H54 (cell line): Measurements from ENCODE around the gene OR10H1.
"Not testable (repeated sequence)": the region's sequence is repeated elsewhere in the genome, so short reads cannot be mapped to it uniquely, and the experiment has no call there.

Experiments used
- DNase-seq: peaks from one replicate; pipeline ENCODE4 v3.0.0; 2011; ENCODE audit warnings: low spot score, mixed read lengths; ENCODE audit not compliant: insufficient read length
- FAIRE-seq: peaks from 3 replicates; lab custom pipeline; 2011; peaks lifted over from hg19 to GRCh38; lab: Jason Lieb, UNC
- POLR2A ChIP-seq: IDR thresholded peaks from 2 replicates; pipeline ENCODE4 v1.6.1; 2011; ENCODE audit warnings: low read depth, mild to moderate bottlenecking, low read length

The OR10H1 gene, protein sequence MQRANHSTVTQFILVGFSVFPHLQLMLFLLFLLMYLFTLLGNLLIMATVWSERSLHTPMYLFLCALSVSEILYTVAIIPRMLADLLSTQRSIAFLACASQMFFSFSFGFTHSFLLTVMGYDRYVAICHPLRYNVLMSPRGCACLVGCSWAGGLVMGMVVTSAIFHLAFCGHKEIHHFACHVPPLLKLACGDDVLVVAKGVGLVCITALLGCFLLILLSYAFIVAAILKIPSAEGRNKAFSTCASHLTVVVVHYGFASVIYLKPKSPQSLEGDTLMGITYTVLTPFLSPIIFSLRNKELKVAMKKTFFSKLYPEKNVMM

DNA sequence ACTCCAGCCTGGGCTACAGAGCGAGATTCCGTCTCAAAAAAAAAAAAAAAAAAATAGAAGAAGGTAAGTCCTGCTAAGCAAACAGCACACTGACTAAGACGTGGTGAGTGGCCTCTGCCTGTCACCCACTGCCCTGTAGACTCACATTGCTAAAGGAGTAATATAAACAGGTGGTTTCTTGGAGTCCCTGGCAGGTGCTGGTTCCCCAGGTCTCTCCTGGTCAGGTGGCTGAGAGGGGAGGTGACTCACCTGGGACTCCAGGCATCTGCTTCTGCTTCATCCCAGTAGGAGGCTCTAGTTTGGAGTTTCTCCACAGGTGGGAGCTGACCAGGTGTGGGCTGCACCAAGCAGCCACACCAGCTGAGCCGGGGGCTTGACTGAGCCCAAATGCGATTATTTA, at the start of gene OR10H1:
Gene OR10H1 (minus strand): TSS at position 359 of the 400 bp plus-strand sequence. CDS start 7,627 bp downstream, outside the sequence.
- DNase-seq (no peak), FAIRE-seq (no peak)
- no peak for TF ChIP-seq POLR2A

DNA sequence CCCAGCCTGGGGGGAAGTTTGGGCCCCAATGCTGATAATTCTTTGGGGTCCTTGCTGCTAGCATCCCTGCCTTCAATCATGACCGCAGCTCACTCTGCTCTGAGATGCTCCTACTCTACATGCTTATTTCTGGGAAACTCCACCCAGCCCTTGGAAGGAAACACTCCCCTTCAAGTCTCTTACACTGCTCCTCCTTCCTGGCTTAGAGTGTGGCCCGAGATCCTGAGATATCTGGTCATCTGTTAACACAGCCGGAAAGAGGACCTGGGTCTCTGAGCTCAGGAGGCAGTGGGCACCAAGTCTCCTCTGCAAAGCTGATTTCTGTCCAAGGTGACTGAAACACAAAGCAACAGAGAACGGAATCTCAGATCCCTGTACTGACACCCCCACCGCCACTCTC, 49.4 kb upstream of the OR10H1 start:
- FAIRE-seq (no peak), DNase-seq (no peak)
- no peak for TF ChIP-seq POLR2A

DNA sequence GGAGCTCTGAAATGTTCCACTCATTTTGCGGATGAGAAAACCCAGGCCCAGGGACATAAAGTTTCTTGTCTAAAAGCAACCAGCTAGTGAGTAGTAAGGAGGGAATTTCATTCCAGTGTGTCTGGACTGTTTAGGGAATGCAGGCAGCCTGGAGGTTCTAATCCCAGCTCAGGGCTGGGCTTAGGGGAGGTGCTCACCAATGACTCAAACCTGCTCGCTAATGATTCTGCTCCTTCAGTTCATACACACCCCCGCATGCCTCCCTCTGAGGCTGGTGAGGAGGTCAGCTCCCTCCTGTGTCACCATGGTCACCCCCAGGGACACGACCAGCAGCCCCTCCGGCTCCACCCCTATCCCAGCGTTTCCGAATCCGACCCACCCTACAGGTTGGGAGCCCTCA, 47.8 kb upstream of the OR10H1 start:
- FAIRE-seq = peak; percentile 89
- peak; percentile 83 for DNase-seq
- no peak for TF ChIP-seq POLR2A

DNA sequence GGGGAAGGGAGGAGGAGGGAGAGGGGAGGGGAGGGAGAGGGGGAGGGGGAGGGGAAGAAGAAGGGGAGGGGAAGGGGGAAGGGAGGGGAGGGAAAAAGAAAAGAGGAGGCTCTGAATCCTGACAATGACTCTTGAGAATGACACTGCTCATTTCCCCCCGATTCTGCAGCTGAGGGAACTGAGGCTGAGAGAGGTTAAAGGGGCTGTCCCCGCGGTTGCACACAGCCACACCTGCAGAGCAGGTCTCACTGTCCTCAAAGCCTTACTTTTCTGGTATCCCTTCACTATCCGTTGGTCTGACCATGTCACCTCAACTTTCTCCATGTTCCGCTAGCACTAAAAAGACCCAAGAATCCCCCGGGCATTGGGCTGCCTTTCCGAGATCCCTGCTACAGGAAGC, 47.0 kb upstream of the OR10H1 start:
- FAIRE-seq = no peak
- TF ChIP-seq POLR2A = no peak
- DNase-seq = no peak

DNA sequence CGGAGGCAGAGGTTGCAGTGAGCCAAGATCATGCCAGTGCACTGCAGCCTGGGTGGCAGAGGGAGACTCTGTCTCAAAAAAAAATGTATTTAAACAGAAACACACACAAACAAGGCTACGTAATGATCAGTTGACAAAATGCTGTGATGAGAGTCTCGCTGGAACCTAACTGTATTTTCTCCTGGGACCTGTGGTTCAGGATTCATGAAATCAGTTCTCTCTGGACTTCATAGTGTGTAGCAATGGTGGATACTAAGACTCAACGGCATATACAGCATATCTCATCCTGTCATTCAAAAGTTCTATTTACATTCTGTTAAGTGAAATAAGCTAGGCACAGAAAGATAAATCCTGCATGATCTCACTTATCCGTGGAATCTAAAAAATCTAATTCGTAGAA, 45.1 kb upstream of the OR10H1 start:
- no peak for TF ChIP-seq POLR2A
- DNase-seq = no peak
- no peak for FAIRE-seq

DNA sequence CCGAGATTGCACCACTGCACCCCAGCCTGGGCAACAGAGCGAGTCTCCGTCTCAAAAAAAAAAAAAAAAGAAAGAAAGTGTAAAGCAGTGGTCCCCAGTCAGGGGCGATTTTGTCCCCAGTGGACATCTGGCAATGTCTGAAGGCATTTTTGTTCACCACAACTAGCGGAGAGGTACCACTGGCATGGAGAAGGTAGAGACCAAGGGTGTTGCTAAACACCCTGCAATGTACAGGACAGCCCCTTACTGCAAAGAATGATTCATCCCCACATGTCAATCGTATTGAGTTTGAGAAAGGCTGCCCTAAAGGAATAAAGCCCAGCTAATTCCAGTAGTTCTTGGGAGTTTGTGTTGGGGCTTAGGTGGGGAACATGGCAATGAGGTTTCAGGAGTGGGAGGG, 43.7 kb upstream of the OR10H1 start:
- FAIRE-seq (no peak), DNase-seq (no peak)
- TF ChIP-seq POLR2A = no peak

DNA sequence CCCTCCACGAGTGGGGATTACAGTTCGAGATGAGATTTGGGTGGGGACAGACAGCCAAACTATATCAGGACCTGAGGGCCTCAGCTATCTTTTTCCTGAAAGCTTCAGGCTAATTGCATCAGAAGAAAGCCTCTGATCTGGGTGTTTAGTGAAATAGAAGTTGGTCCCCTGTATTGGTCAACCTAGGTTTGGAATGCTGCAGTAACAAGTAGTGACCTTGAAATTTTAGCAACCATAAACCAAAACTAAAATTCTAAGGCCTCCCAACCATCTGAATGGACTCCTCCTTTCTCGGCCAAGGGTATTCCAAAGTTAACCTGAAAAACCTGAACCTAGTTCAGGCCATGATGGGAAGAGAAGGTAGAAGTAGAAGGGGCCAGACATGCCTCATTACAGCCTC, 34.9 kb upstream of the OR10H1 start:
- DNase-seq (no peak), FAIRE-seq (no peak)
- no peak for TF ChIP-seq POLR2A

DNA sequence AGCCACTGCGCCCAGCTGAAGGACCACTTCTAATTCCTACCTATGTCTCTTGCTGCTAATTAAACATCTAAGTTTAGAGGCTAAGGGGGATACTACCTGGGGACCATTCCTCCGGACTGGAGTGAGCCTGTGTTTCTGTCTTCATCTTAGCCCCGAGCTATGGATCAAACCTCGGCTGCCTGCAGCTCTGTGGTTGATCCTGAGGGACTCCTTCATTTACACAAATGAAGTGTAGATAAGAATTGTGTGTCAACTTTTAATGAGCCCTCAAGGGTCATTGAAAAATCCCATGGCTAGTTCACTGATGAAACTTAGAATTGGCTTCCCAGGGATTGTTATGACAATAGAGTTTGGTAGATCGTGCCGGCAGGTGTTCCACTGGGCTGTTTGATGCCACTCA, 31.5 kb upstream of the OR10H1 start:
- DNase-seq (no peak), FAIRE-seq (no peak)
- TF ChIP-seq POLR2A = no peak

DNA sequence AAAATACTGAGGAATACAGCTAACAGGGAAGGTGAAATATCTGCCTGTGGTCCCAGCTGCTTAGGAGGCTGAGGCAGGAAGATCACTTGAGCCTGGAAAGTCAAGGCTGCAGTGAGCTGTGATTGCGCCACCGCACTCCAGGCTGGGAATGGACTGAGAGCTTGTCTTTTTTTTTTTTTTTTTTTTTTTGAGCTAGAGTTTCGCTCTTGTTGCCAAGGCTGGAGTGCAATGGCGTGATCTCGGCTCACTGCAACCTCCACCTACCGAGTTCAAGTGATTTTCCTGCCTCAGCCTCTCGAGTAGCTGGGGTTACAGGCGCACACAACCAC, 28.4 kb upstream of the OR10H1 start:
- FAIRE-seq, DNase-seq: not testable (repeated sequence)

DNA sequence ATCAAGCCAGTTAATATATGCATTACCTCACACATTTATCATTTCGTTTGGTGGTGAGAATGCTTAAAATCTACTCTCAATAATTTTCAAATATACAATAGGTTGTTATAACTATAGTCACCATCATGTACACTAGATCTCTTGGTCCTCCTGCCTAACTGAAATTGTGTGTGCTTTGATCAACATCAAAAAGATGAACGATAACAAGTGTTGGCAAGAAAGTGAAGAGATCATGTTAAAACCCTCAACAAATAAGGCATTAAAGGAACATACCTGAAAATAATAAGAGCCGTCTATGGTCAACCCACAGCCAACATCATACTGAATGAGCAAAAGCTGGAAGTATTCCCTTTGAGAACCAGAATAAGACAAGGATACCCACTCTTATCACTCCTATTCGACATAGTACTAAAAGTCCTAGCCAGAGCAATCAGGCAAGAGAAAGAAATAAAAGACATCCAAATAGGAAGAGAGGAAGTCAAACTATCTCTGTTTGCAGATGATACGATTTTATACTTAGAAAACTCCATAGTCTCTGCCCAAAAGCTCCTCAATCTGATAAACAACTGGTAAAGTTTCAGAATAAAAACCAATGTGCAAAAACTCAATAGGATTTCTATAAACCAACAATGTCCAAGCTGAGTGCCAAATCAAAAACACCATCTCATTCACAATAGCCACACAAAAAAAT, 27.9 kb upstream of the OR10H1 start:
- TF ChIP-seq POLR2A = no peak
- FAIRE-seq = no peak
- no peak for DNase-seq

DNA sequence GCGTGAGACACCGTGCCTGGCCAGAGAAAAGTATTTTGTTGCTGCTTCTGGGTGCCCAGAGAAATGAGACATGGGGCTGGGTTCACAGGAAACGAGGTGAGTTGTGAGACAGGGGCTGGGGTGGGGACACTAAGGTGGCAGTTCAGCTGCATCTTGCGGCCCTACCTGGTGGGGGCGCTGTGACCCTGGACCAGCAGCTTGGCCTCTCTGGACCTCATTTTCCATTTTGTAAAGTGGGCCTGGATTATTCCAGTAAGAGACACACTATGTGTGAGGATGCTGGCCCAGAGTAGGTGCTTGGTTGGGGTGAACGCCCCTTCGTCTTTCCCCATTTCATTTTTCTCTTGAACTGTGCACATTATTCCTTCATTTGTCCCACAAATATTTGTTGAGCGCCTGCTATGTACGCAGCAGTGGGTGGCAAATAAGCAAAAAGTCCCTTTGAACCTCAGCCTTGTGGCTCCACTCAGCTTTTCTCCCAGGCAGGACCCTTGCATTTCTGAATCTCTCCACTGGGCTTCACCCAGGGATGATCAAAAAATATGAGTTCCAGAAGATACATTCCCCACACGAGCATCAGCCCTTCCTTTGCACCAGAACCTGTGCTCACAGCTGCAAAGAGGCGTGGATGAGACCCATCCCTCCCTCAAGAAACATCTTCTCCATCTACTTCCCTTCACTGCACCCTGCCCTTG, 26.6 kb upstream of the OR10H1 start:
- FAIRE-seq = no peak
- no peak for TF ChIP-seq POLR2A
- DNase-seq = no peak

DNA sequence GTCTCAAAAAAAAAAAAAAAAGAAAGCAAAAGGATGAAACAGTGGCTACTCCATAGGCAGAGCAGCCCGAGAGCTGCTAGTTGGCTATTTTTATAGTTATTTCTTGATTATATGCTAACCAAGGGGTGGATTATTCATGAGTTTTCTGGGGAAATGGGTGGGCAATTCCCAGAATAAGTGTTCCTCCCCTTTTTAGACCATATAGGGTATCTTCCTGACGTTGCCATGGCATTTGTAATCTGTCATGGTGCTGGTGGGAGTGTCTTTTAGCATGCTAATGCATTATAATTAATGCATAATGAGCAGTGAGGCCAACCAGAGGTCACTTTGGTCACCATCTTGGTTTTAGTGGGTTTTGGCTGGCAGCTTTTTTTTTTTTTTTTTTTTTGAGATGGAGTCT, 25.4 kb upstream of the OR10H1 start:
- FAIRE-seq (no peak), DNase-seq (no peak)
- TF ChIP-seq POLR2A = no peak

DNA sequence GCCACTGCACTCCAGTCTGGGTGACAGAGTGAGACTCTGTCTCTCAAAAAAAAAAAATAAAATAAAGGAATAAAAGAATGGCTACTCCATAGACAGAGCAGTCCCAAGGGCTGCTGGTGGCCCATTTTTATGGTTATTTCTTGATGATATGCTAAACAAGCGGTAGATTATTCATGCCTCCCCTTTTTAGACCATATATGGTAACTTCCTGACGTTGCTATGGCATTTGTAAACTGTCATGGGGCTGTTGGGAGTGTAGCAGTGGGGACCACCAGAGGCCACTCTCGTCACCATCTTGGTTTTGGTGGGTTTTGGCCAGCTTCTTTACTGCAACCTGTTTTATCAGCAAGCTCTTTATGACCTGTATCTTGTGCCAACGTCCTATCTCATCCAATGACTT, 24.4 kb upstream of the OR10H1 start:
- FAIRE-seq, DNase-seq: not testable (repeated sequence)

DNA sequence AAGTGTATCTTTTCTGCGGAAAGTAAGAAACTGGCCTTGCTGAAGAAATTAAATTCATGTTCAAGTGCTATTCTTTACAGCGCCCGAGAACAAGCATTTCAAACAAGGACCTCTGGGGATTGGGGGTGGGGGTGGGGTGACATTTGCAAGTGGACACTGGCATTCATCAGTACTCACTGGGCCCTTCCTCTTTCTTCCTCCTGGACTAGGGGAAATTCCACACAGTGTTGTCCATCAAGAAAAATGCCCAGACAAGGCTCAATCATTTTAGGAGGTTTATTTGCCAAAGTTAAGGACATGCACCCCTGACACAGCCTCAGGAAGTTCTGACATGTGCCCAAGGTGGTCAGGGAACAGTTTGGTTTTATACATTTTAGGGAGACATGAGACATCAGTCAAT, 22.9 kb upstream of the OR10H1 start:
- FAIRE-seq (no peak), DNase-seq (no peak)
- TF ChIP-seq POLR2A = no peak

DNA sequence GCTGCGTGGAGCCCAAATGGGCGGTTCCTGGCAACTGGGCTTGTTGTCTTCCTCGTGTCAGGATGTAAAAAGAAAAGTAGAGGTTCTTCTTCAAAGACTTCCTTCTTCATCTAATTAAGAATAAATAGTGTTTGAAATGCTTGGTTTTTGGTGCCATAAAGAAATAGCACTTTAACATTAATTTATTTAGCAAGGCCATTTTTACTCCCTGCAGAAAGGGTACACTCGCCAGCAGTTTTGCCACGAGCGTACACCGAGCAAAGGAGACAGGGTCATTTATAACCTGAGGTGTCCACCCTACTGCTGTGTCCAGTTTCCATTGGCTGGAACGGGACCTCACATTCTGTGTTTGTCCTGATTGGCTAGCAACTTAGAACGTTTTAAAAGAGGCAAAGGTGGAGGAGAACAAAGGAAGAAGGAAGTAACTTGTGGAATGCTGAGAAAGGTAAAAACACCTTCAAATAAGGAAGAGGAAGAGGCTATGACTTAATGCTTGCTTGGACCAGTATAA, 21.8 kb upstream of the OR10H1 start:
- TF ChIP-seq POLR2A = no peak
- FAIRE-seq (no peak), DNase-seq (no peak)
